ENCODE data around the gene LIMS3.
"Not testable (repeated sequence)": the region's sequence is repeated elsewhere in the genome, so short reads cannot be mapped to it uniquely, and the experiment has no call there.

The LIMS3 gene

GRCh38 chr2:109927803-109928202 lies 29.3 kb downstream of the LIMS3 start:
- not testable (repeated sequence) for DNase-seq

DNA sequence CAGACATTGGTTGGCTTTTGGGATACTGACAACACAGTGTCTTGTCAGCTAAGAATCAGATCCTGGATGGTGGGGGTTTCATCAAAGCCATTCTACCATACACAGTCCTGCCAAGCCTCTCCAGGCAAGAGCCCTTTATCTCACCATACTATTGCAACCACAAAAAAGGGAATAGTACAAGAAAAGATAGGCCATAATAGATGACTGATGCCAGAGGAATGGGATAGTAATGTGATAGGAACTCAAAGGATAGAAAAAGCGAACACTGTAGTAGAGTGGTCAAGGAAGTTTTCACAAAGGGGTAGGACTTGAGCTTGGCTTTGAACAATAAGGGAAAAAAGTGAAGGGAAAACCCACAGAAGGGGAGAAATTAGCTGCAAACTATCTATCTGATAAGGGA lies 30.7 kb downstream of the LIMS3 start:
- DNase-seq: not testable (repeated sequence)

DNA sequence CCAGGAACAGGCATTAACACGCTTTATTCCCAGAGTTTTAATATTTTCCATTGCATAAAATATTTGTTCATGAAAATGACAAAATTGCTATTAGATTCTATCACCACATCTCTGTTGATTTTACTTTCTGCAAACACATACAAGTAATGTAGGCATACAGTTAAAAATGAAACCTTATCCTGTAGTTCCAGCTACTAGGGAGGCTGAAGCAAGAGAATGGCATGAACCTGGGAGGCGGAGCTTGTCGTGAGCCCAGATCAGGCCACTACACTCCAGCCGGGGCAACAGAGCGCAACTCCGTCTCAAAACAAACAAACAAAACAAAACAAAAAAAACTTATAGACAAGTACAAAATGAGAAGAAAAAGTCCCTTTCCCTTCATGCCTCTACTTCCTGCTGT lies 38.0 kb downstream of the LIMS3 start:
- DNase-seq: not testable (repeated sequence)

GRCh38 chr2:109945362-109945761 lies 46.9 kb downstream of the LIMS3 start:
- not testable (repeated sequence) for DNase-seq

- not testable (repeated sequence) for DNase-seq
Measured at GRCh38 chr2:109947262-109947958, 48.9 kb downstream of the LIMS3 start.

DNA sequence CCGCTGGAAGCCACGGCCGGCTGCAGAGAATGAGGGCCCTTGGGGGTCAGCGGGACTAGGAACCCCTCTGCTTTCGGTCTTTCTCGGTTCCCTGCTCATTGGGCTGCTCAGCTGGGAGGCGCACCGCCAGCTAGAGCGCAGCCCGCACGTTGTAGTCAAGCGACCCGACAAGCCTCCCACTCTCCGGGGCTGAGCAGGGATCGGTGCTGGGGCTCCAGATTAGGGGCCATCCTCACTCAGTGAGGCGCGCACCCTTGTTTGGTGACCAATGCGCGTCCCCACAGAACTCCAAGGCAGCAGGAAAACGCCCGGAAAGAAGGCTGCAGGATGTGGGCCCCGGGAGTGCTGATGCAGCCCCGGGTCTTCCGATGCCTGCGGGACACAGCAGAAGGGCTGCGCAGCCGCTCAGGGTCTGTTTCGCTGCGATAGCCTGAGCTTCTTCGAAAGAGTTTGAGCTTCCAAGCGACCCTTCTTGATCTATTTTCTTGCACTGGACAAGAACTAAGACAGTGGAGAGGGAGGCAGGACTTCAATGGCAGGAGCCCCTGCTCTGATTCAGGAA lies 49.6 kb downstream of the LIMS3 start:
- DNase-seq: not testable (repeated sequence)

- DNase-seq: not testable (repeated sequence)
Measured at GRCh38 chr2:109950146-109950843, 51.8 kb downstream of the LIMS3 start.

DNA sequence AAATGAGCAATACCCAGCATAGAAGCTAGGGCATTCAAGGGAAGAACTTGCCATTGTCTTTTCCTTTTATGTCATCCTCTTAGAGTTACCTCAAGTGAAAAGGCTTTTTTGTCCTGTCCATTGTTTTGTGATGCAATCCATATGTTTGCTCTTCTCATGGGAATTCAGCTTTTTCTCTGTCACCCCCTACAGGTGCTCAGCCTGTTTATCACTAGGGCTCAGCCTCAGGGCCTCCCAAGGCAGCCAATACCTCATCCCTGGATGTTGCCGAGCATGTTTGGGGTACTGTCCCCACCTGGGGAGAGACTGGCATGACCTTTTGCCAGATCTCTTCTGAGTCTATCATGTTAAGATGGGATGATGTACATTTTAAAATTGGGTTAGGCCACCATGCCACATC lies 65.5 kb downstream of the LIMS3 start:
- DNase-seq: not testable (repeated sequence)

DNA sequence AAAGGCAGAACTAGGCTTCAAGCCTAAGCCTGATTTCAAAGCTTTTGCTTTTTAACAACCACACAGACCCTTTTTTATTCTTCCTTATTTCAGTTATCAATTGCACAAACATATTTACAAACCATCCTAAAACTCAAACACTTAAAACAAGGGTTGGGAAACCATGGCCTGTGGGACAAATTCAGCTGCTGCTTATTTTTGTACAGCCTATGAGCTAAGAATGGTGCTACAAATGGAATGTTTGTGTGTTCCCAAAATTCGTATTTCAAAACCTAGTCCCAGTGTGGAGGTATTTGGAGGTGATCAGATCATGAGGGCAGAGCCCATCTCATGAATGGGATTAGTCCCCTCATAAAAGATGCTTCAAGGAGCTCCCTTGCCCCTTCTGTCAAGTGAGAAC lies 67.0 kb downstream of the LIMS3 start:
- DNase-seq: not testable (repeated sequence)

DNA sequence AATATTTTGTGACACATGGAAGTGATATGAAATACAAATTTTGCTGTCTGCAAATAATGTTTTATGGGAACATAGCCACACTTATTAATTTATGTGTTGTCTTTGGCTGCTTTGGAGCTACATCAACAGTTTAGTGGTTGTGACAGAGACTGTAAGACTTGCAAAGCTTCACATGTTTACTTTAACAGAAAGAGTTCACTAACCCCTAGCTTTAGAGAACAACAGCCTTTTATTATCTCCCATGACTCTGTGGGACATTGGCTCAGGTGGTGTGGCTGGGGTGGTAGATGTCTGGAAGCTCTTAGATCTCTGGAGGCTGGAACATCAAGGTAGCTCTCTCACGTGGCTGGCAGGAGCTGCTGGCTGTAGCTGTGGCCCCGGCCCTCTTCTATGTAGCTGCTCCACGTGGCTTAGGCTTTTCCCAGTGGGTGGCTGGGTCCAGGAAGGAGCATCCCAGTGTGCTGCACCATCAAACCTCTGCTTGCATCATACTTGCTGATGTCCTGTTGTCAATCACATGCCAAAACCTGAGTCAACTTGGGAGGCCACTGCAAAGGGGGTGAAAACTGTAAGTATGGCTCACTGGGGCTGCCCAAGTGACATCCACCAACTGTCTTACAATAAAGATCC lies 67.7 kb downstream of the LIMS3 start:
- not testable (repeated sequence) for DNase-seq

- not testable (repeated sequence) for DNase-seq
Measured at GRCh38 chr2:109966858-109967257, 68.4 kb downstream of the LIMS3 start.

GRCh38 chr2:109969864-109970263 lies 71.4 kb downstream of the LIMS3 start:
- DNase-seq: not testable (repeated sequence)

DNA sequence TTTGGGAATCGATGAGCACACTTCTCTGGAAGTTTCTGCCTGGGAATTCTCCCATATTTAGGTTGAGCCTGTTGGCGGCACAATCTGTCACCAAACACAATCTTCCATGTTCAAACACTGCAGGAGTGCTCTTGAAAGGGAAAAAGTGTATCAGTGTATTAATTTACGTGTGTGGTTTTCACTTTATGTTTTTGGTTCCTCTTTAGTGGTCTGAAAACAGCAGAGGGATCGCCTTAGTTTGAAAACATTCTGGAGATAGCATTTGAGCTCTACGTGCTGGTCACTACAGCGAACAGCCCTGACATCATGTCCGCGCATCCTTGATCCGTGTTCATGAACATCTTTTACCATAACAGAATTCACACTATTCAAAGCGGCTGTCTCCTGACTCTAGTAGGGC lies 73.2 kb downstream of the LIMS3 start:
- DNase-seq: not testable (repeated sequence)

All from NCI-H1930 (cell line).